Stimulated activated effector memory CD8-positive, alpha-beta T cell treated with anti-CD3 and anti-CD28 coated beads, Interleukin-12 subunit alpha, Interleukin-12 subunit beta, amount 100 ng/mL, for 72 hours (primary cell): ENCODE measurements around the gene MCF2L2.
"Not testable (repeated sequence)": the region's sequence is repeated elsewhere in the genome, so short reads cannot be mapped to it uniquely, and the experiment has no call there.

Experiments
- ATAC-seq: fragments of 150-1000 bp; cut with Tn5 transposase; 2 replicates; pipeline ENCODE4 v1.10.0; 2021
- DNase-seq, 2 donors: peaks; one replicate each; pipeline ENCODE4 v3.0.0; 2021 to 2022; ENCODE audit warnings: low spot score in 2 of 2
- H3K27ac Mint-ChIP-seq: one replicate; pipeline ENCODE4 v1.8.0; 2022; ENCODE audit warnings: mild to moderate bottlenecking, mixed read lengths
- H3K36me3 Mint-ChIP-seq: one replicate; pipeline ENCODE4 v1.8.0; 2022; ENCODE audit warnings: mild to moderate bottlenecking, mixed read lengths
- H3K4me1 Mint-ChIP-seq: one replicate; pipeline ENCODE4 v1.8.0; 2022; ENCODE audit warnings: mixed read lengths
- H3K4me3 Mint-ChIP-seq: one replicate; pipeline ENCODE4 v1.8.0; 2022; ENCODE audit warnings: mild to moderate bottlenecking, mixed read lengths
- H3K9me3 Mint-ChIP-seq: one replicate; pipeline ENCODE4 v1.8.0; 2022; ENCODE audit warnings: mixed read lengths

The MCF2L2 gene

DNA sequence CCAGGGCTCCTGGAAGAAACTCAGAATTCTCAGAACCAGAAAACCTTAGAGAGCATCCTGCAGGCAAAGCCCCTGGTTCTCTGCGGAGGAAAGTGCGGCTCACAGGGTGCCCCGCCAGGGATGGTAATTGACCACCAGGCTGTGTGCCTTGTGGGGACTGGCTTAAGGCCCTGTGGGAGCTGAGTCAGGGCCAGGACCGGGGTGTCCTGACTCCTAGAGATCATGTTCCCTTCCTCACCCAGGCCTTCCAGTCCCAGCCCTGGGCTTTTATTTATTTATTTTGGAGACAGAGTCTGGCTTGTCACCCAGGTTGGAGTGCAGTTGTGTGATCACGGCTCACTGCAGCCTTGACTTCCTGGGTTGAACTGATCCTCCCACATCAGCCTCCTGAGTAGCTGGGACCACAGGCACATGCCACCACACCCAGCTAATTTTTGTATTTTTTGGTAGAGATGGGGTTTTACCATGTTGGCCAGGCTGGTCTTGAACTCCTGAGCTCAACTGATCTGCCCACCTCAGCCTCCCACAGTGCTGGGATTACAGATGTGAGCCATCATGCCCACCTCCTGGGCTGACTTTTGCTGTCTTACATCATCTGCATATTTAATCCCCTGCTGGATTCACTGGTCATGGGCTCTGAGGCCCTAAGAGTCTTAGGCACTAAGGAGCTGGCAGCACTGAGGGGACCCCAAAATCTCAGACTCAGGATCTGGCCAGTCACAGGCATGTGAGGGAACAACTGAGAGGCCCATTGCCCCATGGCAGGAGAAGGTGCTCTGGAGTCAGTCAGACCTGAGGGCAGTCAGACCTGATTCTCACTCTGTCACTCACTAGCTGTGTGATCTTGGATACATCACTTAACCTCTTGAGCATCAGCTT lies 245.4 kb downstream of the MCF2L2 start:
- Mint-ChIP-seq H3K4me3 (no peak overlapping the region), H3K27ac (no peak overlapping the region), H3K36me3 (no peaks in the 10 kb centered on the region), H3K9me3 (no peaks in the 10 kb centered on the region), H3K4me1 (peaks cover 17% of the 10 kb centered on the region)
- ATAC-seq = no peak
- no peak for DNase-seq

DNA sequence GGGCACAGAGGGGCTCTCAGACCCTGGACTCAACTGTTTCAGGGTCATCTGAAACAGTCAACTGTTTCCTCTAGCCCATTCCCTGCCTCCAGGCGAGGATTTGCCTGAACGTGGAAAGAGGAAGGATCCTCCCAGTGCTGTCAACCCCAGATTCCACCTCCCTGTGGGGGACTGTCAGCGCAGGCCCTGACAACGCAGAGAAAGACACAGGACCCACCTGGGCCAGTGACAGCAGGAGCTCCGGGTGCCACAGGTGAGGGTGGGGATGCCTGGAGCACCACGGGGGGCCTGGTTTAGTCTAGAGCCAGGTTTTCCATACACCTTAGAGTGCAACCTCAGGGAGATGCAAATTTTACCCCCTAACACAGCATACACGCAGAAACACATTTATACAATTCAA lies 246.3 kb downstream of the MCF2L2 start:
- ATAC-seq = no peak
- Mint-ChIP-seq H3K4me1 (peaks cover 17% of the 10 kb centered on the region), H3K36me3 (no peaks in the 10 kb centered on the region), H3K4me3 (no peak overlapping the region), H3K9me3 (no peaks in the 10 kb centered on the region), H3K27ac (no peak overlapping the region)
- no peak for DNase-seq

- Mint-ChIP-seq H3K36me3 (no peaks in the 10 kb centered on the region), H3K4me3 (no peak overlapping the region), H3K9me3 (no peaks in the 10 kb centered on the region), H3K27ac (no peak overlapping the region), H3K4me1 (peaks cover 17% of the 10 kb centered on the region)
- ATAC-seq = no peak
- no peak for DNase-seq
Observed at GRCh38 chr3:183181606-183182005, 246.8 kb downstream of the MCF2L2 start.

- no peak for ATAC-seq
- no peaks in the 10 kb centered on the region for H3K36me3 Mint-ChIP-seq
- peaks cover 17% of the 10 kb centered on the region for H3K4me1 Mint-ChIP-seq
- no peak overlapping the region for H3K27ac Mint-ChIP-seq
- H3K4me3 Mint-ChIP-seq = peak overlapping the region; percentile 74
- DNase-seq = no peak
- H3K9me3 Mint-ChIP-seq = no peaks in the 10 kb centered on the region
Observed at GRCh38 chr3:183180784-183181295, 247.6 kb downstream of the MCF2L2 start.

DNA sequence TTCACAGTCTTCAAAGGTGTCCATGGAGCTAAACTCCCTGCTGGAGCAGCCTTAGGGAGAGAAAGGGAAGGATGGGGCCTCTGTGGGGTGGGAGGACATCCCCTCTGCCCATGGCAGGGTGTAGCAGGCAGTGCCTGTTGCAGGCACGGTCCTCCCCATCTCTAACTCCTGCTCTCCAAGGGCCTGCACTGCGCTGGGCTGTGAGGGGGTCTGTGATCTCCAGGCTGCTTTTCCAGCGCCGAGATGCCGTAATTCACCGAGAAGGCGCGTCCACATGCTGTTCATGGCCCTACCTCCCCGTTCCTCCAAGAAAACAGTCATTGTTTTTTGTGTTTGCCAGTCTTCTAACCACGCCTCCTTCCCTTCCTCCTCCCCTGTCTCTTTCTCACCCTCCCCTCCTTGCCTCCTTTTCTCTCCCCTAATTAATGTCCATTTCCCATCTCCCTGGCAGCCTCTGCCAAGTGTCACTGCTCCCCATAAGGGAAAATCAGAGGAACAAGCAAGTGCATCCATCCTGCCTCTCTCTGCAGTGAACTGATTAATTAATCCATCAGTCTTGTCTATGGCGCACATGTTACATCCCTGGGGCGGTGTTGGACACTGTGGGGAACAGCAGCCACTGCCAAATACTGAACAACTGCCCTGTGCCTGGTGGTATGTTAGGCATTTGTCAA lies 248.2 kb downstream of the MCF2L2 start:
- Mint-ChIP-seq H3K36me3 (no peaks in the 10 kb centered on the region), H3K9me3 (no peaks in the 10 kb centered on the region), H3K27ac (no peak overlapping the region), H3K4me1 (peaks cover 17% of the 10 kb centered on the region), H3K4me3 (peak overlapping the region; percentile 74)
- DNase-seq (peak in 1 of 2 donors; percentile 46), ATAC-seq (no peak)

GRCh38 chr3:183179550-183179908 lies 248.9 kb downstream of the MCF2L2 start:
- ATAC-seq = peak; percentile 20
- peak overlapping the region; percentile 74 for H3K4me3 Mint-ChIP-seq
- H3K27ac Mint-ChIP-seq, H3K9me3 Mint-ChIP-seq, H3K36me3 Mint-ChIP-seq, DNase-seq: not testable (repeated sequence)
- H3K4me1 Mint-ChIP-seq = peaks cover 17% of the 10 kb centered on the region

DNA sequence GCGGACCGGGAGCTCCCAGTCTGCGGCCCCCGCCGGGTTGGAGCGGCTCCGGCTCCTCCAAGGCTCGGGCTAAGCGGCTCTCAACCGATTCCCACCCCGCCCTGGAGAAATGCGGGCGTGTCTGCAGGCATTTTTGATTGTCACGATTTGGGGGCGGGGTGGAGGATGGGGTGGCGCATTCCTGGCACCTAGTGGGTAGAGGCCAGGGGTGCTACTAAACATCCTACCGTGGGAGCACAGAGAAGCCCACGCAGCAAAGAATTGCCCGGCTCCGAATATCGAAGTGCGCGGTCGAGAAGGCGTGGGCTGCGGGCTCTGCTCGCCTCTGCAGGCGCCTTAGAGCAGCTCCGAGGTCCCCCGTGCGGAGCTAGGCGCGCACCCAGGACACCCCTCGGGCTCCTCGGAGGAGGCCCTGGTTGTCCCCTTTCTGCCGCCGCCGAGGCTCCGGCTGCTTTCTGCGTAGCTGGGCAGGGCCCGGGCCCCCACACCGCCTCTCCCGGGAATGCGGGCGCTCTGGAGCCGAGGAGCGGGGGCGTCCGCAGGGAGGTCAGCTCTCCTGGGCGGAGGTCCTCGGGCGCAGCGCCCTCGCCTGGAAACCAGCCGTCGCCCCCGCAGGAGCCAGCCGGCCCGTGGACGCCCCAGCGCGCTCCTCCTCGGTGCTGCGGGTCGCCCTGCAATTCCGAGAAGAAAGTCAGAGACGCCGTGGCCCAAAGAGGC lies 249.4 kb downstream of the MCF2L2 start:
- DNase-seq (peak; percentile 22 to 70), ATAC-seq (peak; percentile 81)
- no peaks in the 10 kb centered on the region for H3K9me3 Mint-ChIP-seq
- no peaks in the 10 kb centered on the region for H3K36me3 Mint-ChIP-seq
- H3K27ac Mint-ChIP-seq = no peak overlapping the region
- H3K4me3 Mint-ChIP-seq = peak overlapping the region; percentile 74
- H3K4me1 Mint-ChIP-seq = peaks cover 17% of the 10 kb centered on the region

DNA sequence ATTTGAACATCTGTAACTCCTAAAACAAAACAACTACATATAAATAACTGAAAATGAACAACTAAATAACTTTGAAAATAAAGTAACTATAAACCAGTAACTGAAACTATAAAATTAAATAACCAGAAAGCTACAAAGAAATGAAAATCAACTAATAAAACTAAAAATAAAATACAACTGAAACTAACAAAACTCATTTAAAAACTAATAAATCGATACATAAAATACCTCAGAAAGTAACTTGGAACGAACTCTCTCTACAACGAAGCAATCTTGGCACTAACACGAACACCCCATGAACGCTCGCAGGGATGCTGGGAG lies 249.9 kb downstream of the MCF2L2 start:
- no peak overlapping the region for H3K27ac Mint-ChIP-seq
- no peak for DNase-seq
- peaks cover 17% of the 10 kb centered on the region for H3K4me1 Mint-ChIP-seq

DNA sequence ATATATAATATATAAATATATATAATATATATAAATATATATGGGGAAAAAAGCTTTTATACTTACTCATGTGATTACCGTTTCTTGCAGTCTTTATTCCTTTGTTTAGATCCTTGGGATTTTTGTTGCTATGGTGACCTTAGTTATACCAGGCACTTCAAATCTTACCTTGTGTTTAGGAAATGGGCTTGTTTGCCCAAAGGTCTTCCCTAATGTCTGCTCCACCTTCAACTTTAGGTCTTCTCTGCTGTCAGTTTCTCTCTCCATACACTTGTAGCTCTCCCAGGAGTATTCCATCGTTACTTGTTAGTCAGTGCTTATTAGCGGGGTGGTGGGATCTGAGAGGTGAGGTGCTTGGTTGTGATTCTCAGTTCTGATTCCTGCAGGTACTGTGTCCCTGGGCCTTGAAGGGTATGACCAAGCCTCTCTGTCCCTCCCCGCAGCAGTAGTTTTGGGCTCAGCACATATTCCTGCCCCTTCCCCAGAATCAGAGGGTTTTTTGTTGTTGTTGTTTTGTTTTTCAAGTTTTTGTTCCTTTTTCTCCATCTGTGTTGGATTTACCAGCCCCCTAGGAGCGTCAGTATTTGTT lies 256.3 kb downstream of the MCF2L2 start:
- H3K4me1 Mint-ChIP-seq = no peaks in the 10 kb centered on the region
- no peaks in the 10 kb centered on the region for H3K36me3 Mint-ChIP-seq
- H3K4me3 Mint-ChIP-seq = no peak overlapping the region
- no peak for ATAC-seq
- no peak for DNase-seq
- no peak overlapping the region for H3K27ac Mint-ChIP-seq
- no peaks in the 10 kb centered on the region for H3K9me3 Mint-ChIP-seq

More for the DNA sequence above, 249.9 kb downstream of the MCF2L2 start:
- Mint-ChIP-seq H3K9me3 (no peaks in the 10 kb centered on the region), H3K4me3 (peak overlapping the region; percentile 74), H3K36me3 (no peaks in the 10 kb centered on the region)
- no peak for ATAC-seq

GRCh38 chr3:183167975-183168374 lies 260.4 kb downstream of the MCF2L2 start:
- H3K36me3 Mint-ChIP-seq, H3K9me3 Mint-ChIP-seq, H3K4me3 Mint-ChIP-seq, H3K27ac Mint-ChIP-seq, DNase-seq, ATAC-seq, H3K4me1 Mint-ChIP-seq: not testable (repeated sequence)

DNA sequence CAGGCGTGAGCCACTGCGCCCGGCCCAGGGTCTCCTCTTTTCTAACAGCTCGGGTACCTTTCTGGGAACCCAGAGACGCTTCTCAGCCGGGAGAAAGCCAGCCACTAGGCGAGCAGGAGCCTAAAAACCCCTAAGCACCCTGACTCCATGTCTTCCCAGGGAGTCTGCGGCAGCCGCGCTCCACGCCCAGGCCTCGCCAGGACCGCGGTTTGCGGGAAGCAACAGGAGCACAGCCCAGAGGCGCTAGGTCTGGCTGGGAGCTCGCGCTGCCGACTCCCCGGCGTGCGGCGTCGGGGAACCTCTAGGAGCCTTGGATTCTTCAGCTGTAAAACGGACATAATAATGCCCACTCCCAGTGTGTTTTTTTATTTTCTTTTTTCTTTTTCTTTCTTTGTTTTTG lies 264.9 kb downstream of the MCF2L2 start:
- Mint-ChIP-seq H3K27ac (no peak overlapping the region), H3K9me3 (no peaks in the 10 kb centered on the region), H3K36me3 (no peaks in the 10 kb centered on the region), H3K4me1 (peaks cover 23% of the 10 kb centered on the region), H3K4me3 (peak overlapping the region; percentile 82)
- no peak for ATAC-seq
- DNase-seq = no peak

DNA sequence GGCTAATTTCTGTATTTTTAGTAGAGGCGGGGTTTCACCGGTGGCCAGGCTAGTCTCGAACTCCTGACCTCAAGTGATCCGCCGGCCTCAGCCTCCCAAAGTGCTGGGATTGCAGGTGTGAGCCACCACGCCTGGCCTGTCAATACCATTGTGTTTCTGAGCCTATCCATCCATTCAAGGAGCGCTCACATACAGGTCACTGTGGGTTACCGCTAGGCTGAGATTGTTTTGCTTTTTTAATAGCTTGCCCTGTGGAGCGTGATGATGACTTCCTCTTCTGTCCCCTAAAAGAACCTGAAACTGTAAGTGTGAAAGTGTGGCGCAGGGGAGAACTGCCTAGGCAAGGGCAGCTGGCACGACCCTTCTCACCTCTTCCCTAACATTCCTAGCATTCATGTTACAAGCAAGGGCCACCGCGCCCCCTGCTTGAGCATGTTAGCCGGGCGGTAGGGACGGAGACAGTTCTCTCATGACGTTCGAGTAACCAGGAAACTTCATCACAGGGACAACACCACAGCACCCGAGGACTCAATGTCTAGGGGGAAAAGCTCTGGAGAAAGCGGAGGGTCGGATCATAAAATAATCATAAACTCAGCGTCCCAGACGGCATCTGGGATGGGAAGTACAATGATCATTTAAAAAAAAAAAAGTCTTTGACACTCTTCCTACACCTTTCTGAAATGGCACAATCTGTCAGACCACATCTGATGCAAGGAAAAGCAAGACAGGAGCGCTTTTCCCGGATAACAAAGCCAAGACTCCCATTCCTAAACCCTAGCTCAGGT lies 266.7 kb downstream of the MCF2L2 start:
- Mint-ChIP-seq H3K27ac (peak overlapping the region; percentile 56), H3K4me3 (peak overlapping the region; percentile 82), H3K9me3 (no peaks in the 10 kb centered on the region), H3K36me3 (no peaks in the 10 kb centered on the region), H3K4me1 (peaks cover 34% of the 10 kb centered on the region)
- ATAC-seq = no peak
- no peak for DNase-seq

GRCh38 chr3:183160616-183161015 lies 267.8 kb downstream of the MCF2L2 start:
- H3K9me3 Mint-ChIP-seq = no peaks in the 10 kb centered on the region
- H3K4me1 Mint-ChIP-seq = peaks cover 34% of the 10 kb centered on the region
- H3K36me3 Mint-ChIP-seq = no peaks in the 10 kb centered on the region
- DNase-seq (no peak), ATAC-seq (no peak)
- no peak overlapping the region for H3K4me3 Mint-ChIP-seq
- H3K27ac Mint-ChIP-seq = no peak overlapping the region

DNA sequence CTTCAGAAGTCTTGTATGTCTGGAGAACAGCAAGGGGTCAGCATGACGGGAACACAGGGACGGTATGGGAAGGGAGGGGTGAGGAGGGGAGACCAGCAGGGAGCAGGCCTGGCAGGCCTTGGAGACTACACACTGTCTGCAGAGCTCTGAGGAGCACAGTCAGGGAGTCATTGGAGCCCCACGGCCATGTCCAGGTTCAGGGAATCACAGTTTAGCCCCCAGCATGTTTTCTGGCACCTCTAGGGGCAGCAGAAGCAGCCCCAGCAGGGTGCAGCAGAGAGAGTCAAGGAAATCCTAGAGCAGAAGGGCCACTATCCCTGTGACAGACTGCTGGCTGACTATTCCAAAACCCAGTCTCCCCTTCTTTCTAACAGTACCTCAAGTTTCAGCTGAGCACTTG lies 269.1 kb downstream of the MCF2L2 start:
- H3K4me3 Mint-ChIP-seq = no peak overlapping the region
- DNase-seq (no peak), ATAC-seq (no peak)
- no peaks in the 10 kb centered on the region for H3K36me3 Mint-ChIP-seq
- H3K4me1 Mint-ChIP-seq = peaks cover 34% of the 10 kb centered on the region
- peak overlapping the region; percentile 12 for H3K27ac Mint-ChIP-seq
- no peaks in the 10 kb centered on the region for H3K9me3 Mint-ChIP-seq
